Measurements from ENCODE around the gene PLOD1. TPM values are rescaled to one million over a fixed set of nuclear protein-coding genes. Genes with fewer than 3 reads are reported as not detected.
"Not testable (repeated sequence)": the region's sequence is repeated elsewhere in the genome, so short reads cannot be mapped to it uniquely, and the experiment has no call there.

The PLOD1 gene
- polyA plus RNA-seq, 3 donors: 92.9 to 115 (median 94.0) TPM

GRCh38 chr1:11989669-11990068 lies 55.2 kb downstream of the PLOD1 start:
- no peak for DNase-seq (ENCODE audit: extremely low read depth in 1 of 11, low read depth in 9 of 11, low spot score in 4 of 11)

DNA sequence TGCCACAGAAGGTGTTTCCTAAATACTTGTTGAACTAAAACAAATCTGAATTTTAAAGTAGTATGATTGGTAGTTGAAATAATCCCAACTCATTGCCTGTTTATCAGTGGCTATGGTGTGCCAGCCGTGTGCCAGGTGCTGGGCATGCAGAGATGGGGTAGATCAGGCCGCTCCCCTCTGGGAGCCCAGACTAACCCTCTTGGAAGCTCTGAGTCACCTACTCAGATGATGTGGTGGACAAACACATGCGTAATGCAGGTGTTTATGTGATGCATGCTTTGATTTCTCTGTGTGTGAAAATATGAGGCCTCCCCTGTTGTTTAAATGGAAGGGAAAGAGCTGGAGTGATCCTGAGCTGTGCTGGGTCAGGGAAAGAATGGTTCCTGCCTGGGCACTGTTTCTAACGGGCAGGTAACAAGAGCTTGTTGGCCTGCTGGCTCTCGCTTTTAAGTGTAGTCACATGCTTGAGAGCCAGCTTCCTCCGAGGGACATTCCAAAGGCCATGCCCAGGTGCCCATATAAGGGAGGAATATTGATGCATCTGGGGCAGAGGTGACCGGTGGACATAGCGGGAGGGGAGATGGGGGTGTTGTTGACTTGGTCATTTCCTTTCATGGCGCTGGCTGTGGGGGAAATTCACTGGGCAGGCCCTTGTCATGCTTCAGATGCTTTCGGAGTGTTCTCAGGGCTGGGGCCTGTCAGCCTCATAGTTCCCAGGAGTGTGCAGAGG lies 56.0 kb downstream of the PLOD1 start:
- DNase-seq (ENCODE audit: extremely low read depth in 1 of 11, low read depth in 9 of 11, low spot score in 4 of 11): no peak

DNA sequence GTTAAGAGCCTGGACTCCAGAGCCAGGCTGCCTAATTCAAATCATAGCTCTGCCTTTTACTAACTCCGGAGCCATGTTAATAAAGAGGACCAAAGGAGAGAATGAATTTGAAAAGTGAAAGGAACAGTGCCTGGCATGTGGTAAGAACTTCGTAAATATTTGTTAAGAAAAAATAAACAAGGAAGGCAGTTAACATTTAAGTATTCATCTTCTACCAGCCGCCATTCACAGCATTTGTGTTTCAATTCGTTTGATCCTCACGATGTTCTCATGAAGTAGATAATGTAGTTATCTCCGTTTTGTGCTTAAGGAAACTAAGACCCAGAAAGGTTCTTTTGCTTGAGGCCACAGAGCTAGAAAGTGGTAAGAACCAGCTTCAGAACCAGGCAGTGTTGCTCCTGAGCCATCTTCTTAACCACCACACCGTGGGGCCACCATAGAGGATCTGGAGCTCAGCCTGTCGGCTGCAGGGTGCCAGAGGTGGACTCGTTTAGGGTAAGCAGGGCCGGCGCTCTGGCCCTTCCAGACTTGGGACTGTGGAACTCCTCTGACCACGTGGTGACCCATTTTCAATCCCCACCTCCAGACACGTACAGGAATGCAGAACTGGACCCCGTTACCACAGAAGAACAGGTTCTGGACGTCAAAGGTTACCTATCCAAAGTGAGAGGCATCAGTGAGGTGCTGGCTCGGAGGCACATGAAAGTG lies 57.6 kb downstream of the PLOD1 start:
- no peak for DNase-seq (ENCODE audit: extremely low read depth in 1 of 11, low read depth in 9 of 11, low spot score in 4 of 11)

DNA sequence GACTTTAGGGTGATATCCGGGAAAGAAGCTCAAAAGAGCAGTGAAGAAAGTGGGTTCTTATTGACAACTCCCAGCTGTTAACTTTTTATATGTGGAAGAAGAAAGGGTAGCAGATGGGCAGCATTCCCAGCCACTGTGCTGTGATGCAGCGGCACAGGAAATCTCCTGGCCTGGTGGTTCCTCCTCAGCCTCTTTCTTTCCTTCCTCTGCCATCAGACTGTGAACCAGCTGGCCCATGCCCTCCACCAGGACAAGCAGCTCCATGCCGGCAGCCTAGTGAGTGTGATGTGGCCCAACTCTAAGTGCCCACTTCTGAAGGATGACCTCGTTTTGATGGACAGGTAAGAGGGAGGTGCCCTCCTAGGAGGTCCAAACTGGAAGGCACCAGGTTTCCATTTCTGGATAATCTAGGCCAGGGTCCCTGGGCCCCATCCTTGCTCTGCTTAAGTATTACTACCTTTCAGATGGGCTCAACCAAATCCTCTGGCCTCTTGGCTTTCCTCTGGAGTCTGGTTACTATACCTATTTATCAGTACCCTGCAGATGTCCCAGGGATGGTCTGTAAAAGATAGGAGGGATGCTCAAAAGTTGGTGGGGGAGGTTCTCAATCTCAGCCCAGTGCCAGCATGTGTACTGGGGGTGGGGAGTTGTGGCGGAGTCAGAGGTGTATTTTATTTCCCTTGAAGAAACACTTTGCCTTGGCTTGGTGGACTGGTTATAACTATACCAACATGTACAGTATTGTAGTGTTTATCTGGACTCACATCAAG lies 62.7 kb downstream of the PLOD1 start:
- DNase-seq (ENCODE audit: extremely low read depth in 1 of 11, low read depth in 9 of 11, low spot score in 4 of 11): no peak

DNA sequence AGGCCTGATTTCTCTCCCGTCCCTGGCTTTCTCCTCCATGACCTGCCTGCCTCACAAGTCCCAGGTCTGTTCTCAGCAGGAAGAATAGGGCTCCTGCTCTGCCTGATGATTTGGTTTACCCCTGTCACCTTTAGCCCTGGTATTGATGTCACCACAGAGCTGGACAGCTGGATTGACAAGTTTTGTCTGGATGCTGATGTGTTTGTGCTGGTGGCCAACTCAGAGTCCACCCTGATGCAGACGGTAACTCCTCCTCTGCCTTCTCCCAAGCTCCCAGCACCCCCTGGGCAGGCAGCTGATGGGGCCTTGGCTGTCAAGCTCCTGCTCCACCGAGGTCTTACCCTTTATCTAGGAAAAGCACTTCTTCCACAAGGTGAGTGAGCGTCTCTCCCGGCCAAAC lies 64.1 kb downstream of the PLOD1 start:
- no peak for DNase-seq (ENCODE audit: extremely low read depth in 1 of 11, low read depth in 9 of 11, low spot score in 4 of 11)

DNA sequence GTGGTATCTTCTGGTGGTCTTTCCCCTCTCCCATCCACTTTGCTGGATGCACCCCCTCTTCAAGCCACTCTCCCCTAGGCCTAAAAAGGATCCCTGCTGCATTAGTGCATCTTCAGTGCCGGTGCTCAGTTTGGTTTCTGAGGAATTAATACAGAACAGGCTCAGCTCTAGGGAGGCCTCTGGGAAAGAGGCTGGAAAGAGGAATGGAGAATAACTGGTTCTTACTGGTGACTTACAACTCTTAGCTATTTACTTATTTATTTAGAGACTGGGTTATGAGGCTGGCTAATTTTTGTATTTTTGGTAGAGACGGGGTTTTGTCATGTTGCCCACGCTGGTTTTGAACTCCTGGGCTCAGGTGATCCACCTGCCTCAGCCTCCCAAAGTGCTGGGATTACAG lies 64.7 kb downstream of the PLOD1 start:
- DNase-seq (ENCODE audit: extremely low read depth in 1 of 11, low read depth in 9 of 11, low spot score in 4 of 11): no peak

DNA sequence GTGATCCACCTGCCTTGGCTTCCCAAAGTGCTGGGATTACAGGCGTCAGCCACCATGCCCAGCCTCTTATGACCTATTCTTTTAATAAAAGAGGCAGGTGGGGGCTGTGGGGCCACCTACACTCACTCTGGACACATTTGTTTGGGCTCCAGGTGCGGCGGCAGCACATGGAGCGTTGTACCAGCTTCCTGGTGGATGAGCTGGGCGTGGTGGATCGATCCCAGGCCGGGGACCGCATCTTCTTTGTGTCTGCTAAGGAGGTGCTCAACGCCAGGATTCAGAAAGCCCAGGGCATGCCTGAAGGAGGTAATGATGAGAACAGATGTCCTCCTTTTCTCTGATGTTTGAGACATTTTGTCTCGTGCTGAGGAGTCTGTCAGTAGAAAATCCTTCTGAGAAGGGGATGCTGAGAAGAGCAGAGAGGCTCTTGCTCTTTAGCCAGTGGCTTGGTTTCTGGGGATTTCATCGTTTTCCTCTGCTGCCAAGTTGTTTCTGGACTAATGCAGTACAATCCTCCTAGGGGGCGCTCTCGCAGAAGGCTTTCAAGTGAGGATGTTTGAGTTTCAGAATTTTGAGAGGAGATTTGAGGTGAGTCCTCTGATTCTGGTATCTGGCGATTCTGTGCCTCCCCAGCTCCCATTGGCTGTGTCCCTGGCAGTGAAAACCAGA lies 66.9 kb downstream of the PLOD1 start:
- DNase-seq (ENCODE audit: extremely low read depth in 1 of 11, low read depth in 9 of 11, low spot score in 4 of 11): no peak

- no peak for DNase-seq (ENCODE audit: extremely low read depth in 1 of 11, low read depth in 9 of 11, low spot score in 4 of 11)
Measured at GRCh38 chr1:12001996-12002493, 67.5 kb downstream of the PLOD1 start.

DNA sequence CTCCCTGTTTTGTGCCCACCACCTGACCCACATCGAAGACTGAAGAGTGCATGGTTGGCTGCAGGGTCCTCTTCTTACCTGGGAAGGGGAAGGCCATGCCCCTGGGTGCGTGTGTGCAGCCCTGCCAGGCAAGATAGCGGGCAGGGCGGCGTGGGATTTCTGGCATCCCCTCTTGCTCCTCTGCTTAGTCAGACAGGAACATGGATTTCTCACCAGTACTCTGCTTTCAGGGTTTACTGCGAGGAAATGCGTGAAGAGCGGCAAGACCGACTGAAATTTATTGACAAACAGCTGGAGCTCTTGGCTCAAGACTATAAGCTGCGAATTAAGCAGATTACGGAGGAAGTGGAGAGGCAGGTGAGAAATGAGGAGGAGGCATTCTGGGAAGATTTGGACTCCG lies 69.2 kb downstream of the PLOD1 start:
- DNase-seq (ENCODE audit: extremely low read depth in 1 of 11, low read depth in 9 of 11, low spot score in 4 of 11): no peak

DNA sequence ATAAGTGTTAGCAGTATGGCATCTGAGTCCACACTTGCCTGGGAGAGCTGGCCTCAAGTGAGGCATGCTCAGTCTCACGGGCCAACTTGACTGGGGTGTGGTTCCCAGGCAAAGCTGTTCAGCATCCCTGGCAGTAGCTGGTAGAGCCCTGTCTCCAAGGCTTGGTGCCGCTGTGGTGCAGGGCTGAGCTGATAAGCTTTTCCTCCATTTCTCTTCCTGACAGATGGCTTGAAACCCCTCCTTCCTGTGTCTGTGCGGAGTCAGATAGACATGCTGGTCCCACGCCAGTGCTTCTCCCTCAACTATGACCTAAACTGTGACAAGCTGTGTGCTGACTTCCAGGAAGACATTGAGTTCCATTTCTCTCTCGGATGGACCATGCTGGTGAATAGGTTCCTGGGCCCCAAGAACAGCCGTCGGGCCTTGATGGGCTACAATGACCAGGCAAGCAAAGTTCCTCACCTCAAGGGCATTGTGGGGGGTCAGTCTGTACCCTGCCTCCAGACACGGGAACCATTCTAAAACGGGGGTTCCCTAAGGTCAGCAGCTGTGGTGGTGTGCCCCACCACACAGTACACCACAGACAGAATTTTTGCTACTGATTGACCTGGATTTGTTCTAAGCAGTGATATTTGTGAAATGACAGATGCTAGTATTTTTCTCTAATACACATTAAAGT lies 71.1 kb downstream of the PLOD1 start:
- no peak for DNase-seq (ENCODE audit: extremely low read depth in 1 of 11, low read depth in 9 of 11, low spot score in 4 of 11)

- DNase-seq (ENCODE audit: extremely low read depth in 1 of 11, low read depth in 9 of 11, low spot score in 4 of 11): no peak
Measured at GRCh38 chr1:12006167-12006921, 71.8 kb downstream of the PLOD1 start.

GRCh38 chr1:12007204-12007603 lies 72.7 kb downstream of the PLOD1 start:
- no peak for DNase-seq (ENCODE audit: extremely low read depth in 1 of 11, low read depth in 9 of 11, low spot score in 4 of 11)

DNA sequence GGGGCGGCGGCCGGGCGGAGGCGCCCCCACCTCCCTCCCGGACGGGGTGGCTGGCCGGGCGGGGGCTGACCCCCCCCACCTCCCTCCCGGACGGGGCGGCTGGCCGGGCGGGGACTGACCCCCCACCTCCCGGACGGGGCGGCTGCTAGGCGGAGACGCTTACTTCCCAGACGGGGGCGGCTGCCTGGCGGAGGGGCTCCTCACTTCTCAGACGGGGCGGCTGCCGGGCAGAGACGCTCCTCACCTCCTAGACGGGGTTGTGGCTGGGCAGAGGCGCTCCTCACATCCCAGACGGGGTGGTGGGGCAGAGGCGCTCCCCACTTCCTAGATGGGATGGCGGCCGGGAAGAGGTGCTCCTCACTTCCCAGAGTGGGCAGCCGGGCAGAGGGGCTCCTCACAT lies 73.8 kb downstream of the PLOD1 start:
- not testable (repeated sequence) for DNase-seq (ENCODE audit: extremely low read depth in 1 of 11, low read depth in 9 of 11, low spot score in 4 of 11)

- DNase-seq (ENCODE audit: extremely low read depth in 1 of 11, low read depth in 9 of 11, low spot score in 4 of 11): no peak
Measured at GRCh38 chr1:12009318-12009947, 74.9 kb downstream of the PLOD1 start.

GRCh38 chr1:12010746-12011570 lies 76.4 kb downstream of the PLOD1 start:
- DNase-seq (ENCODE audit: extremely low read depth in 1 of 11, low read depth in 9 of 11, low spot score in 4 of 11): no peak

DNA sequence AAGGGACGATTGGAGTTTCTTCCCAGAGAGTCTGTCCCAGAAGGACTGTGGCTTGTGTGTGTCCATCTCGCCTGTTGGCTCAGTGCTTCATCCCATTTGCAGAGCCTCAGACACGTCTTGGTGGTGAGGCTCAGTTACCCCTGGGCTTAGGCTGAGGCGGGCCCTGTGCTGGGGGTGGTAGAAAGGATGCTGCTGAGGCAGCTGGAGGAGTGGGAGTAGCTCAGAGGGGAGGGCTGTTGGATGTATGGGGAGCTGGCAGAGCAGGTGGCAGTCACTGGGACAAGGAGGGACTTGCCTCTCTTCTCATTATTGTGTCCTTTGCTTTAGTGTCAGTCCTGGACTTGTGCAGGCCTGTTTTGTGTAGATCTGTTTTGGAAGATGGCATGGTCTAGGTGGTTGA lies 77.5 kb downstream of the PLOD1 start:
- DNase-seq (ENCODE audit: extremely low read depth in 1 of 11, low read depth in 9 of 11, low spot score in 4 of 11): no peak

Measured in renal cortex interstitium (tissue), 11 donors.